HepG2 (cell line): ENCODE measurements around the gene PLXNA3. TPM values are rescaled to one million over a fixed set of nuclear protein-coding genes. Genes with fewer than 3 reads are reported as not detected.
A peak's percentile ranks its signal among the peaks of the same experiment; 100 is the strongest.

Source experiments
- CREB1 ChIP-seq, 2 experiments: fragments of 450-650 bp in 1 of 2; IDR thresholded peaks; 2 replicates each; pipeline ENCODE4 v1.6.1; 2016 to 2017; ENCODE audit warnings: control low read depth in 1 of 2, mild to moderate bottlenecking in 1 of 2, missing compliant biosample characterization in 1 of 2, missing genetic modification characterization in 1 of 2
- CREB3 ChIP-seq: sonication (generic); formaldehyde crosslinking; IDR thresholded peaks from 2 replicates; pipeline ENCODE4 v1.5.0; 2020; ENCODE audit warnings: missing genetic modification reagents
- HNF1A ChIP-seq, 2 experiments: sonication (generic) in 1 of 2; formaldehyde crosslinking in 1 of 2; IDR thresholded peaks; 2 replicates each; pipeline versions ENCODE4 v1.4.0 to v1.6.1; 2016 to 2020; ENCODE audit warnings: borderline replicate concordance in 1 of 2, low read depth in 1 of 2, mild to moderate bottlenecking in 1 of 2, missing genetic modification reagents in 1 of 2
- KDM4B ChIP-seq: sonication (generic); formaldehyde crosslinking; IDR thresholded peaks from 2 replicates; pipeline ENCODE4 v1.4.0; 2020; ENCODE audit warnings: missing genetic modification reagents
- MBD4 ChIP-seq: IDR thresholded peaks from 2 replicates; pipeline ENCODE4 v1.6.1; 2012; ENCODE audit warnings: low read length, inconsistent platforms, borderline replicate concordance
- NCOA2 ChIP-seq: sonication (generic); formaldehyde crosslinking; IDR thresholded peaks from 2 replicates; pipeline ENCODE4 v1.8.0; 2022; ENCODE audit warnings: inconsistent platforms
- PHF8 ChIP-seq: sonication (generic); formaldehyde crosslinking; IDR thresholded peaks from 2 replicates; pipeline ENCODE4 v1.5.0; 2020; ENCODE audit warnings: missing genetic modification reagents
- ZBTB43 ChIP-seq: sonication (generic); formaldehyde crosslinking; conservative IDR thresholded peaks from 2 replicates; pipeline ENCODE4 v1.4.0; 2020; ENCODE audit warnings: missing genetic modification reagents
- ZMAT3 ChIP-seq: sonication (generic); formaldehyde crosslinking; conservative IDR thresholded peaks from 2 replicates; pipeline ENCODE4 v1.7.0; 2021; ENCODE audit warnings: missing genetic modification reagents
- ZNF143 ChIP-seq: sonication (generic); formaldehyde crosslinking; IDR thresholded peaks from 2 replicates; pipeline ENCODE4 v1.4.0; 2020; ENCODE audit warnings: missing genetic modification reagents
- ZNF318 ChIP-seq: sonication (generic); formaldehyde crosslinking; IDR thresholded peaks from 2 replicates; pipeline ENCODE4 v1.4.0; 2020; ENCODE audit warnings: mild to moderate bottlenecking, missing genetic modification reagents
- ZNF430 ChIP-seq: sonication (generic); formaldehyde crosslinking; IDR thresholded peaks from 2 replicates; pipeline ENCODE4 v1.9.0; 2021; ENCODE audit warnings: mild to moderate bottlenecking, missing genetic modification reagents
- ZNF468 ChIP-seq: sonication (generic); formaldehyde crosslinking; IDR thresholded peaks from 2 replicates; pipeline ENCODE4 v1.8.0; 2022; ENCODE audit warnings: mild to moderate bottlenecking, moderate library complexity, missing genetic modification reagents
- ZNF740 ChIP-seq: sonication (generic); formaldehyde crosslinking; IDR thresholded peaks from 2 replicates; pipeline ENCODE4 v1.4.0; 2020; ENCODE audit warnings: missing genetic modification reagents
- polyA plus RNA-seq, 8 experiments: library from polyadenylated mRNA; depleted of rRNA in 3 of 8; stranded (reverse) in 7 of 8; unstranded in 1 of 8; fragments of >200 nt; fragmentation: Illumina TruSeq in 4 of 8; extraction: Trizol in 4 of 8; gene quantifications; 2 replicates each; pipeline versions ENCODE4 v1.2.1 to v1.2.3, GENCODE V29; 2011 to 2016; ENCODE audit warnings: low read depth in 4 of 8, missing spikeins in 1 of 8, mixed read lengths in 1 of 8; ENCODE audit not compliant: insufficient read depth in 1 of 8
- total RNA-seq, 5 experiments: library from RNA; depleted of rRNA; stranded (reverse); fragments of >200 nt; fragmentation: Illumina TruSeq; extraction: Trizol; gene quantifications; 2 replicates each; pipeline ENCODE4 v1.2.3, GENCODE V29; 2016; ENCODE audit warnings: low read depth in 1 of 5

The PLXNA3 gene
- total and polyA plus RNA-seq, 2 of the 13 experiments (the other 11 are each of a cell fraction or from before 2014, with no cell fraction given): 5.8 to 20.6 TPM

- TF ChIP-seq HNF1A (IDR thresholded peaks at IDR 0.05; ENCODE audit: low read depth): no peak
- no peak for TF ChIP-seq HNF1A (CRISPR knock-in tag; IDR thresholded peaks at IDR 0.05; ENCODE audit: borderline replicate concordance)
- 0 out of 2 replicates have a peak, but pooled peaks have one; percentile 2 for TF ChIP-seq PHF8 (CRISPR knock-in tag)
- TF ChIP-seq ZNF468 (CRISPR knock-in tag): no peak
- no peak for TF ChIP-seq MBD4
- TF ChIP-seq ZNF740 (CRISPR knock-in tag): no peak
- TF ChIP-seq CREB1 (IDR thresholded peaks at IDR 0.05): no peak
- TF ChIP-seq CREB1 (CRISPR knock-in tag; IDR thresholded peaks at IDR 0.05): no peak
- TF ChIP-seq ZMAT3: no peak
- TF ChIP-seq ZNF143 (CRISPR knock-in tag): no peak
- no peak for TF ChIP-seq KDM4B (CRISPR knock-in tag)
- TF ChIP-seq ZBTB43 (CRISPR knock-in tag): no peak
- no peak for TF ChIP-seq ZNF430 (CRISPR knock-in tag)
- TF ChIP-seq CREB3 (CRISPR knock-in tag): no peak
- TF ChIP-seq ZNF318 (CRISPR knock-in tag): no peak
- TF ChIP-seq NCOA2: no peak
Measured at GRCh38 chrX:154517101-154517781, 59.2 kb downstream of the PLXNA3 start (continued).
